ENCODE measurements around the gene DHRS12.

Gene DHRS12

DNA sequence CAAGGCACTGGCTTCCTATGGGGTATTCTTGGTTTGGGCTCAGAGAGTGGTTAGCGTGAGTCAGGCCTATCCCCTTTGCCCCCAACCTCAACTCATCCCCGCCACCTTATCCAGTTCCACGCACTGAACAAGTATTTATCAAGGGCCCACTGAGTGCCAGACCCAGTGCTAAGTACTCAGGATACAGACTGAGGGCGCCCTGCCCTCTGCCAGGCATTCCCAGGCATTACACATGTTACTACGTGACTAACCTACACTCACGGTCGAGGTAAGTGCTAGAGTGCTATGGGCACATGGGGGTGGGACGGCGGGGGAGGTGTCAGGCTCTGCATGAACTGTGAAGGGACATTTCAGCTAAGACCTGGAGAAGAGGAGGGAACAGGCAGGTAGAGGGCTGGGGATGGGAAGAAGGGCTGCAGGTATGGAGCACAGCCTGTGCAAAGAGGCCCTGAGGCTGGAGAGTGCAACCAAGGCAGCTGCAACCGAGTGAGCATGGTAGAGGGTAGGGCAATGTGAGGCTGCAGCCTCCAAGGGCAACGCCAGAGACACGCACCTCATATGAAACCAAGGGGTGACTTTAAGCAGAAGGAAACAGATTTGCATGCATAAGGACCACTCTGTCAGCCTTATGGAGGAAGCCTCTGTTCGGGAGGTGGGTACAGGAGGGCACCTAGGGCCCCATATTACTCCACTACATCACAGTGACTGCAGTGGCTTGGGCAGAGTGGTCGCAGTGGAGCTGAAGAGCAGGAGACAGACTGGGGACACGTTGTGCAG lies 22.5 kb downstream of the DHRS12 start:
- Mint-ChIP-seq H3K9me3 (no peaks in the 10 kb centered on the region), H3K27ac (ENCODE audit: low read depth) (peak overlapping the region; percentile 10), H3K36me3 (ENCODE audit: insufficient read depth) (peaks cover 2% of the 10 kb centered on the region), H3K4me1 (peaks cover 11% of the 10 kb centered on the region), H3K4me3 (no peak overlapping the region), H3K27me3 (no peaks in the 10 kb centered on the region)
- DNase-seq (ENCODE audit: low spot score in 2 of 2) (no peak), ATAC-seq (replicated peaks; ENCODE audit: extremely low read depth, poor library complexity, severe bottlenecking) (no peak)

DNA sequence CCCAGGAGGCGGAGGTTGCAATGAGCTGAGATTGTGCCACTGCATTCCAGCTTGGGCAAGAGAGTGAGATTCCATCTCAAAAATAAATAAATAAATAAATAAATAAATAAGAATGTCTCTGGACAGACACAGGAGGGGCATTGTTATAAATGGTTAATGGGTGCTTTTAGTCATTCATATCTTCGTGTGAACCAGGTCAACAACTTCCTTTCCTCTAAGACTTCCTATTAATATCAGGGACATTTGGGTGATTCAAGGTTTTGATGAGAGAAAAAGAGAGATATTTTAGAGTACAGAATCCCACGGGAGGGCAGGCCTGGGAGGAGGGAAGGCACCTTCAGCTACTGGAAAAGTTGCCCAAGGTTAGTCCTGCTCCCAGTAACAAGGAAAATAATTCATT lies 23.9 kb downstream of the DHRS12 start:
- peaks cover 11% of the 10 kb centered on the region for H3K4me1 Mint-ChIP-seq
- H3K27ac Mint-ChIP-seq (ENCODE audit: low read depth) = no peak overlapping the region
- DNase-seq (ENCODE audit: low spot score in 2 of 2) (no peak), ATAC-seq (replicated peaks; ENCODE audit: extremely low read depth, poor library complexity, severe bottlenecking) (no peak)
- H3K9me3 Mint-ChIP-seq = no peaks in the 10 kb centered on the region
- peaks cover 2% of the 10 kb centered on the region for H3K36me3 Mint-ChIP-seq (ENCODE audit: insufficient read depth)
- H3K27me3 Mint-ChIP-seq = no peaks in the 10 kb centered on the region
- no peak overlapping the region for H3K4me3 Mint-ChIP-seq

DNA sequence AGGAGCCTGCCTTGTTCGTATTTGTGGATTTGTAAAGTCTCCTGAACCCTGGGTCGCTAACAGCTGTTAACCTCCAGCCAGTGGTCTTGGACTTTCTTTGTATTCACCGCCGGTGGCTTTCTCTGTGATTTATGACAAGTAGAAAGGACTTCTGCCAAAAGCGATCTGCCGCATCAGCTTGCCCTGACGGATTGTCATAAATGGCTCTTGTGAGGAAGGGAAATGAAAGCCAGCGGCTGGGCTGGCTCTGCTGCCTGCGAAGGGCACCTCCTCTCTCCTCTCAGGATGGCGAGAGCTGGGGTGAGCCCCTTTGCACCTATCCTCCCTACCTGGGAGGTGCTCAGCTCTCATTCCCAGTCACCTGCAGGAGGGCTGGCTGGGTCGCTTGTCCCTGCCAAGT lies 25.6 kb downstream of the DHRS12 start:
- H3K27me3 Mint-ChIP-seq = no peaks in the 10 kb centered on the region
- no peaks in the 10 kb centered on the region for H3K9me3 Mint-ChIP-seq
- ATAC-seq (replicated peaks; ENCODE audit: extremely low read depth, poor library complexity, severe bottlenecking) (no peak), DNase-seq (ENCODE audit: low spot score in 2 of 2) (no peak)
- H3K4me1 Mint-ChIP-seq = peaks cover 5% of the 10 kb centered on the region
- no peak overlapping the region for H3K27ac Mint-ChIP-seq (ENCODE audit: low read depth)
- H3K36me3 Mint-ChIP-seq (ENCODE audit: insufficient read depth) = peaks cover 4% of the 10 kb centered on the region
- H3K4me3 Mint-ChIP-seq = no peak overlapping the region

DNA sequence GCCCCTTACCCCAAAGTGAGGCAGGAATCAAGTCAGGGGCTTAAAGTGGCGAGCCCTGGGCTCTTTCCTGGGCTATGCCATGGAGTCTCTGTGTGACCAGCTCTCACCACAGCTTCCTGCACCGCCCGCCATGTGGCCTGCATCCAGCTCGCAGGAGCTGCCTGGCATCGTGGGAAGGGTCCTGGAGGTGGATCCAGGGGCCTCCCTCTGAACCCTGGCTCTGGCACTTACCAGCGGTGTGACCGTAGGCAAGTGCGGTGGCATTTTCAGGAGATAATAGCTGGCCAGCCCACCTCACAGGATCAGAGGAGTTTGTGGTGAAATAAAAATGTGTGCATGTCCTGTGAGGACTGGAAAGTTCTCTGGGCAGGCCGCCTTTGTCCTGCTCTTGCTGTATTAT lies 26.0 kb downstream of the DHRS12 start:
- peaks cover 4% of the 10 kb centered on the region for H3K36me3 Mint-ChIP-seq (ENCODE audit: insufficient read depth)
- no peak for ATAC-seq (replicated peaks; ENCODE audit: extremely low read depth, poor library complexity, severe bottlenecking)

DNA sequence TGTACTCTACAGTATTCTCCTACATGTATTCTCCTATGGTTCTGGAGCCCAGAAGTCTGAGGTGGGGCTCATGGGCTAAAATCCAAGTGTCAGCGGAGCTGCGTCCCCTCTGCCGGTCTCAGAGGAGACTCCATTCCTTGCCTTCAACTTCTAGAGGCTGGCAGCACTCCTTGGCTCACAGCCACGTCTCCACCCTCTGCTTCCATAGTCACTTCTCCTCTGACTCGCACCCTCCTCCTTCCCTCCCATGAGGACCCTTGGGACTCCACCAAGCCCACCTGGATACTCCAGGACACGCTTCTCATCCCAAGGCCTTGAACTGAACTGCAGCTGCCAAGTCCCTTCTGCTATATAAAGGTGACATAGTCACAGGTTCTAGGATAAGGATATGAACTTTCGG lies 27.8 kb downstream of the DHRS12 start:
- ATAC-seq (replicated peaks; ENCODE audit: extremely low read depth, poor library complexity, severe bottlenecking) (no peak), DNase-seq (ENCODE audit: low spot score in 2 of 2) (no peak)
- no peaks in the 10 kb centered on the region for H3K27me3 Mint-ChIP-seq
- no peaks in the 10 kb centered on the region for H3K9me3 Mint-ChIP-seq
- peaks cover 4% of the 10 kb centered on the region for H3K36me3 Mint-ChIP-seq (ENCODE audit: insufficient read depth)
- H3K4me3 Mint-ChIP-seq = no peak overlapping the region
- H3K4me1 Mint-ChIP-seq = peaks cover 5% of the 10 kb centered on the region
- H3K27ac Mint-ChIP-seq (ENCODE audit: low read depth) = no peak overlapping the region

More for the DNA sequence above, 26.0 kb downstream of the DHRS12 start:
- H3K4me1 Mint-ChIP-seq = peaks cover 5% of the 10 kb centered on the region
- no peak for DNase-seq (ENCODE audit: low spot score in 2 of 2)
- H3K4me3 Mint-ChIP-seq = no peak overlapping the region
- no peaks in the 10 kb centered on the region for H3K9me3 Mint-ChIP-seq
- no peaks in the 10 kb centered on the region for H3K27me3 Mint-ChIP-seq
- H3K27ac Mint-ChIP-seq (ENCODE audit: low read depth) = no peak overlapping the region

DNA sequence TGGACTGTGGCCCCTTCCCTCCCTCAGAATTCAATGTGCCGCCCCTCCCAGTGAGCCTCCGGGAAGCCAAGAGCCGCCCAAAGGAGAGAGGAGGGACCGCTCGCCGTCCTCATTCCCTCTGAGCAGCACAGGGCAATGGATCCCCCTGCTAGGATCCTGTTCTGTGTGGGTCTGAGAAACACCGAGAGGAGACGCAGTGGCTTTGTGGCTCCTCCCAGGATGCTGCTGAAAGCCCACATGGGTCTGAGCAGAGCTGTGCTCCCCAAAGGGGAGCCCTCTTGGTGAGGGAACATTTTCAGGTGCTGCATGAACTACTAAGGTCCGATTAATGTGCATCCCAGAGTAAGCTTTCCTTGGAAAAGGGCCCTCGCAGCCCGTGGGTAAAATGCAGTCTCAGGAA lies 30.4 kb downstream of the DHRS12 start:
- H3K4me3 Mint-ChIP-seq = no peak overlapping the region
- no peak overlapping the region for H3K27ac Mint-ChIP-seq (ENCODE audit: low read depth)
- H3K4me1 Mint-ChIP-seq = no peaks in the 10 kb centered on the region
- DNase-seq (ENCODE audit: low spot score in 2 of 2) (no peak), ATAC-seq (replicated peaks; ENCODE audit: extremely low read depth, poor library complexity, severe bottlenecking) (no peak)
- H3K27me3 Mint-ChIP-seq = no peaks in the 10 kb centered on the region
- no peaks in the 10 kb centered on the region for H3K9me3 Mint-ChIP-seq
- peaks cover 7% of the 10 kb centered on the region for H3K36me3 Mint-ChIP-seq (ENCODE audit: insufficient read depth)

DNA sequence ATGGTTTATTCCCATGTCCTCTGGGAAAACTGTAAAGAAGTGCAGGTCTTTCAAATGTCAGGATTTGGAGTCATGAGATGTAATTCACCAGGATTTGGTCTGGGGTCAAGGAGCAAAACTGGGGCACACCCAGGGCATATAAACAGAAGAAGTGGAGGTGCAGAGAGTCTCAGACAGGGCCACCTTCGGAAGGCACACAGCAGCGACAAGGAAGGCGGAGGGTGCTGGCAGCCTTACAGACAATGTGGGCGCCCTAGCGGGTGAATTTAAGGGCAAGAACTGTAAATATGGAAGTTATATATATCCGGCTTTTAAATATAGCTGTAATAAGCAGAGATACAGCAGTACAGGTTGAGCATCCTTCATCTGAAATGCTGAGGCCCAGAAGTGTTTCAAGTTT lies 31.2 kb downstream of the DHRS12 start:
- DNase-seq (ENCODE audit: low spot score in 2 of 2) = no peak
- Mint-ChIP-seq H3K27me3 (no peaks in the 10 kb centered on the region), H3K27ac (ENCODE audit: low read depth) (no peak overlapping the region), H3K36me3 (ENCODE audit: insufficient read depth) (peaks cover 10% of the 10 kb centered on the region), H3K4me1 (no peaks in the 10 kb centered on the region), H3K9me3 (no peaks in the 10 kb centered on the region), H3K4me3 (no peak overlapping the region)
- no peak for ATAC-seq (replicated peaks; ENCODE audit: extremely low read depth, poor library complexity, severe bottlenecking)

DNA sequence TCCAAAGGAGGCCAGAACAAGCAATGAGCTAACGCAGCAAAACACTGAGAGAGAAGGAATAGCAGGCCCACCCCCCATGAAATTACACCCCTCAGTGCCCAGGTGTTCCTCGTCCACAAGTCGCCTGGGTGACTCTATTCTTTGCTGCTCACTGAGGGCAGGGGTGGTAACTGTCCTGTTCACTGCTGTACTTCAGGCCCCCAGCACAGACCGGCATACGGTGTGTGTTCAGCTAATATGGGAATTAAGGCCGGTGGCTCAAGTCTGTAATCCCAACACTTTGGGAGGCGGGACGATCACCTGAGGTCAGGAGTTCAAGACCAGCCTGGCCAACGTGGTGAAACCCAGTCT lies 31.9 kb downstream of the DHRS12 start:
- DNase-seq (ENCODE audit: low spot score in 2 of 2) (no peak), ATAC-seq (replicated peaks; ENCODE audit: extremely low read depth, poor library complexity, severe bottlenecking) (no peak)
- Mint-ChIP-seq H3K9me3 (no peaks in the 10 kb centered on the region), H3K36me3 (ENCODE audit: insufficient read depth) (peaks cover 10% of the 10 kb centered on the region), H3K27me3 (no peaks in the 10 kb centered on the region), H3K27ac (ENCODE audit: low read depth) (no peak overlapping the region), H3K4me3 (no peak overlapping the region), H3K4me1 (no peaks in the 10 kb centered on the region)

DNA sequence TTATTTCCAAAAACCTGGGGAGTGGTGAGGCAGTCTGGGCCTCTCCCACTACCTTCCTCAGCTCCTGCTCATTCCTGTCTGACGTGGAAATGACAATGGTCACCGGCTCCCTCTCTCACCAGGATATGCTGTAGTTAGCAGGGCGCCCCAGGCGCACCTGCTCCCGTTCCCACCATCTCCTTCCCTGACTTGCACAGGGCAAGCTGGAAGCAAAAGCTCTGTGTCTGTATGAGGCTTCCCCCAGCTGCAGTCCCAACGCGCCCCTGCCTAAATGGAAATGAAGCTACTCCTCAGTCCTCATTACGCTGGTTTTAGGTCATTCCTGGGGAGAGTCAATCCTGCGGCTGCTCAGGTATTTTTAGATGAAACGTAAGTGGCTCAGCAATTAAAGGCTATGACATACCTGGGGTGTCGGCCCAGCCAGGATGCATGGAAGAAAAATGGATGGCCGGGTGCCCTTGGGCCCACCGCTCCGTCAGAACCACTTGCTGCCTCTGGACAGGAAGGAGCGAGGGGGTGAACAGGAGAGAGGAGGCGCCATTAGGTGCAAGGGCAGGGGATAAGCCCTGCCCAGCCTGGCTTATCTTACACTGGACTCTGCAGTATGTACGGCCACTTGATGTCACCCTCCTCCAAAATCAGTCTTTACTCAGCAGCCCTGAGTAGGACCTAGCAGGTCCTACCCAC lies 32.4 kb downstream of the DHRS12 start:
- H3K9me3 Mint-ChIP-seq = no peaks in the 10 kb centered on the region
- ATAC-seq (replicated peaks; ENCODE audit: extremely low read depth, poor library complexity, severe bottlenecking) = no peak
- no peaks in the 10 kb centered on the region for H3K27me3 Mint-ChIP-seq
- no peak for DNase-seq (ENCODE audit: low spot score in 2 of 2)
- H3K4me3 Mint-ChIP-seq = no peak overlapping the region
- peaks cover 10% of the 10 kb centered on the region for H3K36me3 Mint-ChIP-seq (ENCODE audit: insufficient read depth)
- no peak overlapping the region for H3K27ac Mint-ChIP-seq (ENCODE audit: low read depth)
- no peaks in the 10 kb centered on the region for H3K4me1 Mint-ChIP-seq

DNA sequence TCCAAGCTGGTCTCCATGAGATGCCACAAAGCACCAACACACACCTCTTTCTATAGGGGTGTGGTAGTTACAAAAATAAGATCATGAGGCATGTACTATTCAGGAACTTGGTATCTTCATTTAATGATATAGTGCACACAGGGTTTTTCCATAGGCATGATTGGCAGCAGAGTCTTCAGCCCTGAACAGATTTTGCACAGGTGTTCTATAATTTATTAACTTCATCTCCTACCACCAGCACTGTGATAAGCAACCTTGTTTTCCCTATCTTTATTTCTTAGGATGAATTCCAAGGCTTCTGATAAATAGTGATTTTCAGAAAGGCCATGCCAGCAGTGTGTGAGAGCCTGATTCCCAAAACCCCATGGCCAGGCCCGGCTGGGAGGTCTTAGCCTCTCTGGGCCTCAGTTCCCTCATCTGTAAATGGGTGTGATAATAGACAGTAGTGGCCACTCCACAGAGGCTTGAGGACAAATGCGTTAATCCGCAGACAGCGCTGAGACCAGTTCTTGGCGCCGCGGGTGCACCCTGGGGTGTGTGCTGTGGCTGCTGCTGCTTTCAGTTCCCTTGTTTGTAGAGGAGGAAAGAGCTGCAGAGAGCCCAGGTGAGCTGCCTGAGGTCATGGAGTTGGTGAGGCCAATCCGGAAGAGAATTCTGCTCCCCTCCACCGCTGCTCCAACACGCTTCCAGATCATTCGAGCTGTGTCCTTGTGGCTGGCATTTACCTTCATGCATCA lies 33.1 kb downstream of the DHRS12 start:
- Mint-ChIP-seq H3K9me3 (no peaks in the 10 kb centered on the region), H3K36me3 (ENCODE audit: insufficient read depth) (peaks cover 12% of the 10 kb centered on the region), H3K4me3 (no peak overlapping the region), H3K27me3 (no peaks in the 10 kb centered on the region), H3K27ac (ENCODE audit: low read depth) (no peak overlapping the region), H3K4me1 (no peaks in the 10 kb centered on the region)
- ATAC-seq (replicated peaks; ENCODE audit: extremely low read depth, poor library complexity, severe bottlenecking) = no peak
- DNase-seq (ENCODE audit: low spot score in 2 of 2) = no peak

DNA sequence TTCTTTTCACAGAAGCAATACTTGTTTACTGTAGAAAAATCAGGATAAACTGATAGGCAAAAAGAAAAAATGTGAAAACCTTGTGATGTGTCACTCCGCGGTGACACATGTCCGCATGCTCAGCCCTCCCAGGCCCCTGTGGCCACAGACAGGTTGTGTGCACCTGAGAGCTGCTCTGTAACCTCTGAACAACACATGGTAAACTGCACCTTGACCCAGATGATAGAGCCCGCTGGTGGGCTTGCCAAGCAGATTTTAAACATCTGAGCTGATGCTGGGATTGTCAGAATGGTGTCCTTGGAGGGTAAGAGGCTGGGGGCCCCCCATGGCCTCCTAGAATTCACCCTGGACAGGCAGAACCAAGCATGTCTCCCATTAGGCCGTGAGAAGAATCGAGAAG lies 33.8 kb downstream of the DHRS12 start:
- Mint-ChIP-seq H3K9me3 (no peaks in the 10 kb centered on the region), H3K36me3 (ENCODE audit: insufficient read depth) (peaks cover 12% of the 10 kb centered on the region), H3K4me1 (peaks cover 2% of the 10 kb centered on the region), H3K27me3 (no peaks in the 10 kb centered on the region), H3K4me3 (no peak overlapping the region), H3K27ac (ENCODE audit: low read depth) (no peak overlapping the region)
- DNase-seq (ENCODE audit: low spot score in 2 of 2) (no peak), ATAC-seq (replicated peaks; ENCODE audit: extremely low read depth, poor library complexity, severe bottlenecking) (no peak)

DNA sequence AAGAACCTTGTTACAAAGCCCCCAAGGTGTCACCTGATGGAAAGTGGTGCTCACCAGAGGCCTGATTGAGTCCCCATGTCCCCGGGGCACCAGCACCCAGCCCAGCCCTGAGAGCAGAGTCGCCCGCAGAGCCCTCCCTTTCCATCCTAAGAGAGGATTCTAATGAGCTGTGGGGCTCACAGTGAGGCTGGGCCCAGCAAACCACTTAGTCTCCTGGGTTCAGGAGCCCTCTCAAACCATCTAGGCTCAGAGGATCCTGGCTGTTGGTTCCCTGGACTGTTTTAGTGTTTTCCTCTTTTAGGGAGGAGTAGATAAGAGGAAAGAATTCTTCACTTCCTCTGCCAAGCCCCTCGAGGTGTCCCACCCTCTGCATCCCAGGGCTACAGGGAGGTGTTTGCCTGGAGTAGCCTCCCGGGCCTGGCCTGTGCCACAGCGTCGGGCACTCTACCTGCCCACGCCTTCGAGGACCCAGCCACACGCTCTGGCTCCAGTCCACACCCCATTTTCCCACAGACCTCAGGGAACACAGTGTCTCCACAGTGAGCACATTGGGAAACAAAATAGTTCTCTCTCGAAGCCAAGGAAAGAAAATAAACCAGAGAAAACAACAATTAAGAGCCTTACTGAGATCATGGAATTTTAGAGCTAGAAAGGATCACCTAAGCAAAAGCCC lies 34.4 kb downstream of the DHRS12 start:
- peaks cover 12% of the 10 kb centered on the region for H3K36me3 Mint-ChIP-seq (ENCODE audit: insufficient read depth)
- ATAC-seq (replicated peaks; ENCODE audit: extremely low read depth, poor library complexity, severe bottlenecking) (no peak), DNase-seq (ENCODE audit: low spot score in 2 of 2) (no peak)
- no peaks in the 10 kb centered on the region for H3K27me3 Mint-ChIP-seq
- no peak overlapping the region for H3K4me3 Mint-ChIP-seq
- H3K9me3 Mint-ChIP-seq = no peaks in the 10 kb centered on the region
- peaks cover 8% of the 10 kb centered on the region for H3K4me1 Mint-ChIP-seq
- H3K27ac Mint-ChIP-seq (ENCODE audit: low read depth) = no peak overlapping the region

Measured in central memory CD8-positive, alpha-beta T cell (primary cell).